ENCODE data around the gene SGPL1. TPM values are rescaled to one million over a fixed set of nuclear protein-coding genes. Genes with fewer than 3 reads are reported as not detected.
"Not testable (repeated sequence)": the region's sequence is repeated elsewhere in the genome, so short reads cannot be mapped to it uniquely, and the experiment has no call there.

SGPL1 gene
- total RNA-seq, result 10 to 100 TPM; 50.5 to 67.2 (median 55.5) TPM
- long read RNA-seq, donor 1, full-length matches to known transcripts, result 1 of 9 reads
- long read RNA-seq, donor 1, partial matches to known transcripts, result 3 of 9 reads
- long read RNA-seq, donor 1, other reads (novel, unspliced or antisense), result 5 of 9 reads
- long read RNA-seq, donor 2, full-length matches to known transcripts, result 3 of 19 reads
- long read RNA-seq, donor 2, partial matches to known transcripts, result 0 of 19 reads
- long read RNA-seq, donor 2, other reads (novel, unspliced or antisense), result 16 of 19 reads

- Histone ChIP-seq H3K9me3 (no peaks in the 10 kb centered on the region), H3K4me3 (peak within 1 kb of the TSS; percentile 59), H3K36me3 (ENCODE audit: low read depth) (no peaks in the 10 kb centered on the region), H3K4me1 (ENCODE audit: low read depth) (peaks cover 8% of the 10 kb centered on the region)
- DNase-seq (peak; percentile 87 to 94 (median 92)), ATAC-seq (peak; percentile 99)
- peak; percentile 98 for TF ChIP-seq CTCF (IDR thresholded peaks at IDR 0.05)
- intact Hi-C loops (cut with DNase I, micrococcal nuclease), result loop anchor here in 1 of 2 donors (2.0 kb wide), 1 partner anchor 65 kb away; no protein-coding TSS in a partner anchor
Measured at GRCh38 chr10:70815504-70816219, at the start of gene SGPL1. Gene SGPL1 (plus strand): TSS chr10:70815948. CDS start chr10:70816854, 906 bp downstream.

- H3K9me3 ChIP-seq; H3K4me1 ChIP-seq (ENCODE audit: low read depth); H3K36me3 ChIP-seq (ENCODE audit: low read depth); DNase-seq; H3K4me3 ChIP-seq; intact Hi-C loops (cut with DNase I, micrococcal nuclease); ATAC-seq: not testable (repeated sequence)
Measured at GRCh38 chr10:70768026-70768685, 47.6 kb upstream of the SGPL1 start.

- intact Hi-C loops (cut with DNase I, micrococcal nuclease), result no loop called here
- Histone ChIP-seq H3K4me3 (no peak overlapping the region), H3K4me1 (ENCODE audit: low read depth) (no peaks in the 10 kb centered on the region), H3K36me3 (ENCODE audit: low read depth) (no peaks in the 10 kb centered on the region), H3K9me3 (peaks cover 6% of the 10 kb centered on the region)
- DNase-seq (peak in 1 of 3 donors; percentile 5), ATAC-seq (no peak)
- TF ChIP-seq CTCF (IDR thresholded peaks at IDR 0.05), result no peak
Measured at GRCh38 chr10:70769121-70769520, 46.6 kb upstream of the SGPL1 start.

GRCh38 chr10:70770001-70770400 lies 45.7 kb upstream of the SGPL1 start:
- no peak for TF ChIP-seq CTCF (IDR thresholded peaks at IDR 0.05)
- Histone ChIP-seq H3K4me3 (no peak overlapping the region), H3K4me1 (ENCODE audit: low read depth) (no peaks in the 10 kb centered on the region), H3K9me3 (peaks cover 6% of the 10 kb centered on the region), H3K36me3 (ENCODE audit: low read depth) (no peaks in the 10 kb centered on the region)
- intact Hi-C loops (cut with DNase I, micrococcal nuclease), result no loop called here
- ATAC-seq (no peak), DNase-seq (no peak)

GRCh38 chr10:70770516-70770915 lies 45.2 kb upstream of the SGPL1 start:
- H3K9me3 ChIP-seq; ATAC-seq; H3K4me1 ChIP-seq (ENCODE audit: low read depth); intact Hi-C loops (cut with DNase I, micrococcal nuclease); H3K4me3 ChIP-seq; H3K36me3 ChIP-seq (ENCODE audit: low read depth); DNase-seq: not testable (repeated sequence)

- no peaks in the 10 kb centered on the region for H3K4me1 ChIP-seq (ENCODE audit: low read depth)
- intact Hi-C loops (cut with DNase I, micrococcal nuclease), result no loop called here
- DNase-seq, result no peak
- H3K36me3 ChIP-seq (ENCODE audit: low read depth), result no peaks in the 10 kb centered on the region
- ATAC-seq, result no peak
- H3K9me3 ChIP-seq, result no peaks in the 10 kb centered on the region
- no peak overlapping the region for H3K4me3 ChIP-seq
- no peak for TF ChIP-seq CTCF (IDR thresholded peaks at IDR 0.05)
Measured at GRCh38 chr10:70771311-70772194, 44.2 kb upstream of the SGPL1 start.

All from mucosa of descending colon (tissue), 3 donors.